NCI-H1417 (cell line): ENCODE measurements around the gene ZNF222.
A peak's percentile ranks its signal among the peaks of the same experiment; 100 is the strongest.

Source experiments
- DNase-seq, 3 experiments: peaks; one replicate each; lab custom pipeline; 2025; lab: John Stamatoyannopoulos, UW

Gene ZNF222

DNA sequence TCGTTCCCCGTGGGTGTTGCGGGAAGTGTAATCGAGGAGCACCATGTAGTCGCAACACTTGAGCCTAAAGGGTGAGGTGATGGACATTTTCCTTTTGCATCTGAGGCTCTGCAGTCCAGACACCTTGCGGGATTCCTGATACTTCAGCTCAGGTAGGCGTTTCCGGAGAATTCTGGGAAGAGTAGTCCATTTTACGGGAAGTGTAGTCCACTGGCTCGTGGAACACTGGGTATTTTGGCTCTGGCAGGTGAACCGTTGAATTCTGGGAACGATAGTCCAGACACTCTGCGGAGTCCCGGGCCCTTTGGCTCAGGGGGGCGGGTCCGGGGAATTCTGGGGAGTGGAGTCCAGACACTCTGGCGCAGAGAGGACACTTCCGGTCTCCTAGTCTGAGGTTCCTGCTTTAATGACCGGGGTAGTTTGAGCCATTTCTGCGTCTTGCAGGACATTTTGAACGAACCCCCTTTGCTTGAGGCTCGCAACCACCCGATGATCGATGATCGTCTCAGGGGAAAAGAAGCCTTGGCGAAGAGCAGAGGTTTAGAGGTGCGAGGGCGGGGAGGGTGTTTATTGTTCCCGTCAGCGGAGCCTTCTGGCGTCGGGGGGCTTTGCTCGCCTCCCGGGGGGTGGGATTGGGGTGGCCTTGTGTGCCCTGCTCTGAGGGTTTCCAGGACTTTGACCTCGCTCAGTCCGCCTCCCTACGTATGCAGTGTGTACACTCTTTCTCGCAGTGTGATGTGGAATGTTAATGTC, 26.6 kb downstream of the ZNF222 start, which contains the start of gene ZNF223:
Gene ZNF223, plus strand, starts transcription at position 387 of the 753 bp plus-strand sequence. CDS start 3,141 bp downstream, outside the sequence.
- DNase-seq = peak; percentile 87 to 99 (median 95)

DNA sequence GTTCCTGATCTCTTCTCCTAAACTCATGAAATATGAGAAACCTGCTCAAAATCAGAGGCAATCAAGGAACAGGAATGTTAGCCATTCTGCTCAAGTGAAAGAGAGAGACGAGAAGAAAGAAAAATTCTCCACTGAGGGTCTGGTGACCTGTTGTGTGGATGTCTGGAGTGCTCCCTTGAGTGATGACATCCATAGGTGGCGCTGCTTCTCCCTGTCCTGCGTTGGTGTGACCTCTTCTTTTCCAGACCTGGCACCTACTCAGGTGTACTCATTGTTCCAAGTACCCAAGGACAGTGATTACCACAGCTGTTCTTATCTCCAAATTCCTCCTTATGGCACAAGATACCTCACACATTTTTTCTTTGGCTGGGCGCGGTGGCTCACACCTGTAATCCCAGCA, 30.7 kb downstream of the ZNF222 start:
- no peak for DNase-seq

DNA sequence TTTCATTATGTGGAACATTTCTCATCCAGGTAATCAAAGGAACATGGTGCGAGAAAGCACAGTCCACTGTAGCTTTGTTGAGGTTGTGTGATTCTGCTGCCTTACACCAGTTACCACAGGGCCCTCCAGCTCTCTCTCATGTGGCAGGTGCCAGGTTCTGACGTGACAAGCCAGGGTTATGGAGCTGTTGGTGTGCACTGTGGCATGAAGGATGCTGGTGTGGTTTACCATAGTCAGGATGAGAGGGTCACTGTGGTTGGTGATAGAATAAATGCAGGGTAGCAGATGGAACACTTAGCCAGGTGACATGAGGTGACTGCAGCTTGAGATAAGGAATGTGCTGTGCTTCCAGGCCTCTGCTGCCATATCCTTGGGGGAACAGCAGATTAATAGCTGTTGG, 34.0 kb downstream of the ZNF222 start:
- no peak for DNase-seq

DNA sequence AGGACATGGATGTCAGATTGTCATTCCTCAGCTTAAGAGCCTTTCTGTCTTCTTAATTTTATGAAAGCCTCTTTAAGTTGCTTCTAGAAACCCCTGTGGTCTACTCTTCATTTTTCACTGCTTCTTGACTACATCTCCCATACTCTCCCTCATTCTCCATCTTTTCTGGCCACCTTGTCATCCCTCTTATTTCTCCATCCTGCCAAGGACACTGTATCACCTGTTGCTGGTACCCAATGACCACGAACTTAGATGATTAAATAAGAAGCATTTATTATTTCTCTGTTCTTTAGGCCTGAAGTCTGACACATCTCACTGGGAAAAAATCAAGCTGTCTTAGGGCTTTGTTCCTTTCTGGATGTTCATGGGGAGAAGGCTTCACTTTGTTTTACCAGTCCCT, 35.9 kb downstream of the ZNF222 start:
- no peak for DNase-seq

DNA sequence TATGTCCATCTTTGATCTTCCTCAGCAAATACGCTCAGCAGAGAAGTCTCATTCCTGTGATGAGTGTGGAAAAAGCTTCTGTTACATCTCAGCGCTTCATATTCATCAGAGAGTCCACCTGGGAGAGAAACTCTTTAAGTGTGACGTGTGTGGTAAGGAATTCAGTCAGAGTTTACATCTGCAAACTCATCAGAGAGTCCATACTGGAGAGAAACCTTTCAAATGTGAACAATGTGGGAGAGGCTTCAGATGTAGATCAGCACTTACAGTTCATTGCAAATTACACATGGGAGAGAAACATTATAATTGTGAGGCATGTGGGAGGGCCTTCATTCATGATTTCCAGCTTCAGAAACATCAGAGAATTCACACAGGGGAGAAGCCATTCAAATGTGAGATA, 41.1 kb downstream of the ZNF222 start:
- DNase-seq = no peak

DNA sequence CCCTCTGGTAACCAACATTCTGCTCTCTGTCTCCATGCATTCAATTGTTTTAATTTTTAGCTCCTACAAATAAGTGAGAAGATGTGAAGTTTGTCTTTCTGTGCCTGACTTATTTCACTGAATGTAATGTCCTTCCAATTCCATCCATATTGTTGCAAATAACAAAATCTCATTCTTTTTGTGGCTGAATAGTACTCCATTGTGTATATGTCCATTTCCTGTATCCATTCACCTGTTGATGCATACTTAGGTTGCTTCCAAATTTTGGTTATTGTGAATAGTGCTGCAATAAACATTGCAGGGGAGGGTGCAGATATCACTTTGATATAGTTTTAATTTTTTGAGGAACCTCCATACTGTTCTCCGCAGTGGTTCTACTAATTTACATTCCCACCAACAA, 44.2 kb downstream of the ZNF222 start:
- DNase-seq = no peak

DNA sequence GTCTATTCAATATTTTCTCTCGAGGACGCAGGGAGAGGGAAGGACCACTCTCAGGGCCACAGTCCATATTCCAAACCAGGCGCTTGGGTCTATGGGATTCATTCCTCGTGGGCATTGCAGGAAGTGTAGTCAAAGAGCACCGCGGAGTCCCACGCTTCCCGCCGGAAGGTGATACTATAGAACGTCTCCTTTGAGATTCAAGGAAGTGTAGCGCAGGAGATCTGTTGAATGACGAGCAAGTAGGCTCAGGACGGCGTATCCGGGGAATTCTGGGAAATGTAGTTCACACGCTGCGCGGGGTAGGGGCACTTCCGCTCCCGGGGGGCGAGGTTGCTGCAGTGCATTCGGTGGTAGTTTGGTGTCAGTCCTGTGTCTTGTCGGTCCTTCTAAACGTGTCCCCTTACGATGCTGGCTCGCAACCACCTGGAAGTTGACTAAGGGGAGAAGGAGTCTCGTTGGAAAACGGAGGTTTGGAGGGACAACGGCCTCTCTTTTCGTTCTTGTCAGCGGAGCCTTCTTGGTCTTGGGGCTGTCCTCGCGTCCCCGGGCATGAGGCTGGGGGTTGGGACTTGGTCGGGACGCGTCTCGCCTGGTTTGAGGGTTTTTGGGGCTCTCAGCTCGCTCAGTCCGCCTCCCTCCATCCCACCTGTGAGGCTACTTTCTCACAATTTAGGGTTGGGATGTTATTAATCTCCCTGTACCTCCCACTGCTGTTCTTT, 46.8 kb downstream of the ZNF222 start, which contains the start of gene ZNF284:
Gene ZNF284, plus strand, starts transcription at position 336 of the 719 bp plus-strand sequence. CDS start 4,231 bp downstream, outside the sequence.
- peak; percentile 81 to 95 (median 88) for DNase-seq

DNA sequence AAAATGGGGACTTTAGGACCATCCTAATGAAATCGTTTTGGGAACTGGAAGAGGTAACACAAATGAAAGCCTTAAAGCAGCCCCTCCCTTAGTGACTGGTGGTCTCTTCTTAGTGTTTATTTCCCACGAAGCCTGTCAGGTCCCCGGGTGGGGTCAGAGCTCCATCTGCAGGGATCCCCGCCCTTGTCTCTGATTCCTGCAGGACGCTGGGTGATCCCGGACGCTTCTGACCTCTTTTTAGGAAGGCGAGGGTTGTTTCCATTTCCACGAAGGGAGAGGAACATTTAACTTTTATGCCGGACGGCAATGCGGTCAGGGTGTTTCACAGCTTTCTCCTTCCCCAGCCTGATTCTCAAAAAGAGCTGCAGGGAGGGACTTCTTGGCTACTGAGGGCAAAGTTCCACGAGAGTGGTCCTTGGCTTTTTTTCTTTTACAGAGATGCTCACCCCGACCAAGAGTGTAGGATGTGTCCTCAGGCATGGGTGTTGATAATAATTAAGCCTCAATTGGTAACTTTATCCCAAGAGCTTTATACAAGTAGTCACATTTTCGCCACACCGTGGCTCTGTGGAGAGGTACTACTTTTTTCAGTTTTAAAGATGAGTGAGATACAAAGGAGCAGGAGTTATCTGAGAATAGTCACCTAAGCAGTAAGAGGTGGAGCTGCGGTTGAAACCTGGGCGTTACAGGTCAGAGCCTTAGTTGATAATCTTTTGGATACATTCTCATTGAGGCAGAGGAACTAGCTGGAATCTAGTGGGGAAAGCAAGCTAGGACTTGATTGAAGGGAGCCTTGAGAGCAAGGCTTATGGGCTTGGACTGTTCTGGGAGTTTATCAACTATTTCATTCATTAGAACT, 47.6 kb downstream of the ZNF222 start:
- DNase-seq = peak in 2 of 3 experiments; percentile 27 to 35

DNA sequence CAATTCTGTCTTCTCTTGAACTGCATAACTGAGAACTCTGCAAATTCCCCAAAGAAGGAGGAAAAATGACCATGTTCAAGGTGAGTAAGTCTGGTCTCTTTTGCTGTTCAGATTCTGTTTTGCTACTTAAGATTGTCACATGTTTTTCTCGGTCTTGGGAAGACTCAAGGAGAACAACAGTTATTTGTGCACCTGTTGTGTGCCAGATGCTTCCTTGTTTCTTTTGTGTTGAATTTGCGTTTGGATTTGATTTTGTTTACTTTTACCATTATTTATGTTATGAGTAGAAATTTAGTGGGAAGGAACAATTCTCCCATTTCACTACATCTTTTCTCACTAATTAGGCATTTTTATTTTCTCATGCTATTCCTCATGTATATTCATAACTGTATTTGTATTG, 51.1 kb downstream of the ZNF222 start:
- DNase-seq = no peak
